HCT116 (cell line): ENCODE results near the gene KRT222.

Source experiments
- EZH2 ChIP-seq: fragments of 200-600 bp; sonication (generic); IDR thresholded peaks from 2 replicates; pipeline ENCODE4 v1.6.1; 2017; ENCODE audit warnings: antibody characterized with exemption, mixed run types
- JUND ChIP-seq: IDR thresholded peaks from 2 replicates; pipeline ENCODE4 v1.6.1; 2012
- POLR2A ChIP-seq: IDR thresholded peaks from 2 replicates; pipeline ENCODE4 v1.7.0; 2011; ENCODE audit warnings: borderline replicate concordance; ENCODE audit not compliant: insufficient read depth, insufficient read length; ENCODE audit errors: extremely low read depth
- POLR2AphosphoS5 ChIP-seq: IDR thresholded peaks from 2 replicates; pipeline ENCODE4 v1.6.1; 2011; ENCODE audit warnings: mild to moderate bottlenecking, low read depth, low read length, moderate library complexity
- RAD21 ChIP-seq: IDR thresholded peaks from 2 replicates; pipeline ENCODE4 v1.6.1; 2012; ENCODE audit warnings: low read depth, mild to moderate bottlenecking
- SIN3A ChIP-seq: IDR thresholded peaks from 2 replicates; pipeline ENCODE4 v1.6.1; 2012; ENCODE audit warnings: low read depth
- ZNF274 ChIP-seq: fragments of 200-500 bp; sonication (Bioruptor generic); IDR thresholded peaks from 2 replicates; pipeline ENCODE4 v1.6.1; 2014; ENCODE audit warnings: mild to moderate bottlenecking, low read depth, low read length, inconsistent platforms
- TF ChIP-seq, protein P1 (sequence below): IDR thresholded peaks from 2 replicates; pipeline ENCODE4 v1.6.1; 2012
- TF ChIP-seq, protein P2 (sequence below), 3 experiments: fragments of 200-600 bp in 1 of 3; sonication (generic) in 1 of 3; IDR thresholded peaks in 2 of 3; conservative IDR thresholded peaks in 1 of 3; 2 replicates each; pipeline ENCODE4 v1.5.1; 2012 to 2017; ENCODE audit warnings: low read depth in 2 of 3, low read length in 2 of 3, antibody characterized with exemption in 1 of 3, borderline replicate concordance in 1 of 3, control low read depth in 1 of 3, mild to moderate bottlenecking in 1 of 3, mixed read lengths in 1 of 3, mixed run types in 1 of 3, moderate library complexity in 1 of 3; ENCODE audit not compliant: insufficient read depth in 1 of 3
- TF ChIP-seq, protein P3 (sequence below): IDR thresholded peaks from 2 replicates; pipeline ENCODE4 v1.6.1; 2011; ENCODE audit warnings: mild to moderate bottlenecking, low read length, moderate library complexity; ENCODE audit not compliant: insufficient replicate concordance; ENCODE audit errors: extremely low read depth

DNA sequence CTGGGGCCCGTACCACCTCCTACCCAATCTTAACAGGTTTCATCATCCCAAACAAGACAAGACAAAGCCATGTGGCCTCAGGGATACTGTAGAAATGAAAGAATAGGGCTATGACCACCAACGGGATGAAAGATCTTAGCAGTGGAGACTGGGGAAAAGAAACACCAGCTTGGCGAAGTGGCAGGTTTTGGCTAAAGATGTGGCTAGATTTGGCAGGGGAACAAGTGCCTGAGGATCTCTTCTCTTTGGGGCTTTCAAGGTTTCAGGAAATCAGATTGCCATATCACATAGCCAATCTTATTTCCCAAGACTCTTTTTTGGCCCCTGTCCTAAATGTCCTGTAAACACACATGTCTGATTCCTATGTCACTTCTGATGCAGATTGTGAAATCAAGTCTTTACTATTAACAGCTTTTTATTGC, 31.7 kb upstream of the KRT222 start:
- TF ChIP-seq SIN3A: no peak
- TF ChIP-seq EZH2: no peak
- TF ChIP-seq POLR2AphosphoS5: no peak
- TF ChIP-seq, protein P1, sequence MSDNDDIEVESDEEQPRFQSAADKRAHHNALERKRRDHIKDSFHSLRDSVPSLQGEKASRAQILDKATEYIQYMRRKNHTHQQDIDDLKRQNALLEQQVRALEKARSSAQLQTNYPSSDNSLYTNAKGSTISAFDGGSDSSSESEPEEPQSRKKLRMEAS: no peak
- TF ChIP-seq ZNF274: no peak
- TF ChIP-seq JUND: no peak
- TF ChIP-seq RAD21: no peak
- TF ChIP-seq, protein P2, sequence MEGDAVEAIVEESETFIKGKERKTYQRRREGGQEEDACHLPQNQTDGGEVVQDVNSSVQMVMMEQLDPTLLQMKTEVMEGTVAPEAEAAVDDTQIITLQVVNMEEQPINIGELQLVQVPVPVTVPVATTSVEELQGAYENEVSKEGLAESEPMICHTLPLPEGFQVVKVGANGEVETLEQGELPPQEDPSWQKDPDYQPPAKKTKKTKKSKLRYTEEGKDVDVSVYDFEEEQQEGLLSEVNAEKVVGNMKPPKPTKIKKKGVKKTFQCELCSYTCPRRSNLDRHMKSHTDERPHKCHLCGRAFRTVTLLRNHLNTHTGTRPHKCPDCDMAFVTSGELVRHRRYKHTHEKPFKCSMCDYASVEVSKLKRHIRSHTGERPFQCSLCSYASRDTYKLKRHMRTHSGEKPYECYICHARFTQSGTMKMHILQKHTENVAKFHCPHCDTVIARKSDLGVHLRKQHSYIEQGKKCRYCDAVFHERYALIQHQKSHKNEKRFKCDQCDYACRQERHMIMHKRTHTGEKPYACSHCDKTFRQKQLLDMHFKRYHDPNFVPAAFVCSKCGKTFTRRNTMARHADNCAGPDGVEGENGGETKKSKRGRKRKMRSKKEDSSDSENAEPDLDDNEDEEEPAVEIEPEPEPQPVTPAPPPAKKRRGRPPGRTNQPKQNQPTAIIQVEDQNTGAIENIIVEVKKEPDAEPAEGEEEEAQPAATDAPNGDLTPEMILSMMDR (IDR thresholded peaks at IDR 0.05 in 2 of 3, conservative IDR thresholded peaks at IDR 0.05 in 1 of 3; ENCODE audit: borderline replicate concordance in 1 of 3, insufficient read depth in 1 of 3, low read depth in 2 of 3, low read length in 2 of 3): no peak
- no peak for TF ChIP-seq POLR2A
- TF ChIP-seq, protein P3, sequence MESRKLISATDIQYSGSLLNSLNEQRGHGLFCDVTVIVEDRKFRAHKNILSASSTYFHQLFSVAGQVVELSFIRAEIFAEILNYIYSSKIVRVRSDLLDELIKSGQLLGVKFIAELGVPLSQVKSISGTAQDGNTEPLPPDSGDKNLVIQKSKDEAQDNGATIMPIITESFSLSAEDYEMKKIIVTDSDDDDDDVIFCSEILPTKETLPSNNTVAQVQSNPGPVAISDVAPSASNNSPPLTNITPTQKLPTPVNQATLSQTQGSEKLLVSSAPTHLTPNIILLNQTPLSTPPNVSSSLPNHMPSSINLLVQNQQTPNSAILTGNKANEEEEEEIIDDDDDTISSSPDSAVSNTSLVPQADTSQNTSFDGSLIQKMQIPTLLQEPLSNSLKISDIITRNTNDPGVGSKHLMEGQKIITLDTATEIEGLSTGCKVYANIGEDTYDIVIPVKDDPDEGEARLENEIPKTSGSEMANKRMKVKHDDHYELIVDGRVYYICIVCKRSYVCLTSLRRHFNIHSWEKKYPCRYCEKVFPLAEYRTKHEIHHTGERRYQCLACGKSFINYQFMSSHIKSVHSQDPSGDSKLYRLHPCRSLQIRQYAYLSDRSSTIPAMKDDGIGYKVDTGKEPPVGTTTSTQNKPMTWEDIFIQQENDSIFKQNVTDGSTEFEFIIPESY: no peak
